ENCODE data around the gene TSACC. TPM values are rescaled to one million over a fixed set of nuclear protein-coding genes. Genes with fewer than 3 reads are reported as not detected.

Gene TSACC
- total and polyA plus RNA-seq, 2 of the 8 experiments (the other 6 are each of a cell fraction or from before 2014, with no cell fraction given): 1.0 to 5.0 TPM

- peak; percentile 65 for TF ChIP-seq CREB1 (IDR thresholded peaks at IDR 0.05)
- peak in 1 of 2 experiments; percentile 41; a peak in 1 of 3 replicates for TF ChIP-seq POLR2A (IDR thresholded peaks at IDR 0.05; ENCODE audit: control extremely low read depth in 1 of 2, low read depth in 2 of 2, low read length in 2 of 2)
- TF ChIP-seq ZNF274 (IDR thresholded peaks at IDR 0.05; ENCODE audit: borderline replicate concordance, extremely low read depth, low read length): no peak
- TF ChIP-seq CBX8 (IDR thresholded peaks at IDR 0.05; ENCODE audit: borderline replicate concordance, low read depth, low read length): no peak
- no peak for TF ChIP-seq JUN (IDR thresholded peaks at IDR 0.05; ENCODE audit: low read depth, low read length)
- no peak for TF ChIP-seq EGR1 (IDR thresholded peaks at IDR 0.05; ENCODE audit: borderline replicate concordance, low read depth, low read length)
- no peak for TF ChIP-seq CEBPB (IDR thresholded peaks at IDR 0.05; ENCODE audit: low read depth, low read length)
- no peak for TF ChIP-seq RFX5 (IDR thresholded peaks at IDR 0.05; ENCODE audit: borderline replicate concordance, low read depth, low read length)
- TF ChIP-seq, protein P1, sequence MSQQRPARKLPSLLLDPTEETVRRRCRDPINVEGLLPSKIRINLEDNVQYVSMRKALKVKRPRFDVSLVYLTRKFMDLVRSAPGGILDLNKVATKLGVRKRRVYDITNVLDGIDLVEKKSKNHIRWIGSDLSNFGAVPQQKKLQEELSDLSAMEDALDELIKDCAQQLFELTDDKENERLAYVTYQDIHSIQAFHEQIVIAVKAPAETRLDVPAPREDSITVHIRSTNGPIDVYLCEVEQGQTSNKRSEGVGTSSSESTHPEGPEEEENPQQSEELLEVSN (IDR thresholded peaks at IDR 0.05): no peak
- TF ChIP-seq, protein P2, sequence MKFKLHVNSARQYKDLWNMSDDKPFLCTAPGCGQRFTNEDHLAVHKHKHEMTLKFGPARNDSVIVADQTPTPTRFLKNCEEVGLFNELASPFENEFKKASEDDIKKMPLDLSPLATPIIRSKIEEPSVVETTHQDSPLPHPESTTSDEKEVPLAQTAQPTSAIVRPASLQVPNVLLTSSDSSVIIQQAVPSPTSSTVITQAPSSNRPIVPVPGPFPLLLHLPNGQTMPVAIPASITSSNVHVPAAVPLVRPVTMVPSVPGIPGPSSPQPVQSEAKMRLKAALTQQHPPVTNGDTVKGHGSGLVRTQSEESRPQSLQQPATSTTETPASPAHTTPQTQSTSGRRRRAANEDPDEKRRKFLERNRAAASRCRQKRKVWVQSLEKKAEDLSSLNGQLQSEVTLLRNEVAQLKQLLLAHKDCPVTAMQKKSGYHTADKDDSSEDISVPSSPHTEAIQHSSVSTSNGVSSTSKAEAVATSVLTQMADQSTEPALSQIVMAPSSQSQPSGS (IDR thresholded peaks at IDR 0.05; ENCODE audit: low read length): no peak
- TF ChIP-seq FOSL1 (IDR thresholded peaks at IDR 0.05; ENCODE audit: insufficient read depth, low read depth, low read length): no peak
- peak; percentile 57; the same call in 1 of the 2 replicates for TF ChIP-seq JUND (IDR thresholded peaks at IDR 0.05; ENCODE audit: low read length)
- no peak for TF ChIP-seq SIRT6 (IDR thresholded peaks at IDR 0.05; ENCODE audit: low read length)
- no peak for TF ChIP-seq CHD1 (IDR thresholded peaks at IDR 0.05; ENCODE audit: low read depth, low read length)
- peak; percentile 52; the same call in 1 of the 2 replicates for TF ChIP-seq YY1 (IDR thresholded peaks at IDR 0.05; ENCODE audit: low read depth, low read length)
- no peak for TF ChIP-seq RXRA (IDR thresholded peaks at IDR 0.05; ENCODE audit: insufficient read depth, low read depth, low read length)
- no peak for TF ChIP-seq SAP30 (IDR thresholded peaks at IDR 0.05; ENCODE audit: insufficient read depth, insufficient replicate concordance, low read length)
- TF ChIP-seq SIX5 (IDR thresholded peaks at IDR 0.05; ENCODE audit: low read depth, low read length): no peak
- TF ChIP-seq HDAC6 (IDR thresholded peaks at IDR 0.05; ENCODE audit: low read depth, low read length): no peak
- TF ChIP-seq PHF8 (conservative IDR thresholded peaks at IDR 0.05; ENCODE audit: low read depth, low read length): no peak
- no peak for TF ChIP-seq MAFK (IDR thresholded peaks at IDR 0.05; ENCODE audit: low read depth, low read length)
- peak; percentile 69 for TF ChIP-seq ASH2L (IDR thresholded peaks at IDR 0.05; ENCODE audit: low read length)
- TF ChIP-seq KDM4A (IDR thresholded peaks at IDR 0.05; ENCODE audit: low read depth, low read length, severe bottlenecking): no peak
- TF ChIP-seq CTBP2 (IDR thresholded peaks at IDR 0.05; ENCODE audit: borderline replicate concordance, insufficient read depth, insufficient read length, low read length): peak; percentile 33
These were observed 18.7 kb downstream of the TSACC start (continued) for GRCh38 chr1:156356875-156357534.

Data from H1 (cell line).